ENCODE results near the gene ALKBH5.

Gene ALKBH5

DNA sequence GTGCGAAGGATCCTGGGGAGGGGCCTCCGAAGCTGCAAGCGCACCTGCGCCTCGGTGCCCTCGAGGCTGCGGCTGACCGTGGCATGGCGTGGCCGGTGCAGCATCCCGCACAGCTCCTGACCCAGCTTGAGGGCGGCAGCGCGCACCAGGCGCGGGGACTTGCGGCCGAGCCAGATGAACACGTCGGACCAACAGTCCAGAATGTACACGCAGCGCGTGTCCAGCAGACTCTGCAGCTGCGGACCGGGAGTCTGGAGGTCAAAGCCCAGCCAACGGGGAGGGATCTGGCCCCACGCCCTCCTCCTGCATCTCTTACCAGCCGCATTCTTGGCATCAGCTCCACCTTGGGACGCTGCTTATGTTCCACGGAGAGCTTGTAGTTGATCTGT is 64.0 kb downstream of the ALKBH5 start:
- no peak overlapping the region for H3K4me3 ChIP-seq (ENCODE audit: low read depth, low read length)
- DNase-seq (ENCODE audit: low read depth), result no peak

GRCh38 chr17:18248300-18248731 is 64.7 kb downstream of the ALKBH5 start:
- TF ChIP-seq, protein P1, sequence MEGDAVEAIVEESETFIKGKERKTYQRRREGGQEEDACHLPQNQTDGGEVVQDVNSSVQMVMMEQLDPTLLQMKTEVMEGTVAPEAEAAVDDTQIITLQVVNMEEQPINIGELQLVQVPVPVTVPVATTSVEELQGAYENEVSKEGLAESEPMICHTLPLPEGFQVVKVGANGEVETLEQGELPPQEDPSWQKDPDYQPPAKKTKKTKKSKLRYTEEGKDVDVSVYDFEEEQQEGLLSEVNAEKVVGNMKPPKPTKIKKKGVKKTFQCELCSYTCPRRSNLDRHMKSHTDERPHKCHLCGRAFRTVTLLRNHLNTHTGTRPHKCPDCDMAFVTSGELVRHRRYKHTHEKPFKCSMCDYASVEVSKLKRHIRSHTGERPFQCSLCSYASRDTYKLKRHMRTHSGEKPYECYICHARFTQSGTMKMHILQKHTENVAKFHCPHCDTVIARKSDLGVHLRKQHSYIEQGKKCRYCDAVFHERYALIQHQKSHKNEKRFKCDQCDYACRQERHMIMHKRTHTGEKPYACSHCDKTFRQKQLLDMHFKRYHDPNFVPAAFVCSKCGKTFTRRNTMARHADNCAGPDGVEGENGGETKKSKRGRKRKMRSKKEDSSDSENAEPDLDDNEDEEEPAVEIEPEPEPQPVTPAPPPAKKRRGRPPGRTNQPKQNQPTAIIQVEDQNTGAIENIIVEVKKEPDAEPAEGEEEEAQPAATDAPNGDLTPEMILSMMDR (IDR thresholded peaks at IDR 0.05; ENCODE audit: insufficient read depth, low read depth, low read length, missing control alignments), result peak; percentile 75
- H3K4me3 ChIP-seq (ENCODE audit: low read depth, low read length), result no peak overlapping the region
- DNase-seq (ENCODE audit: low read depth), result peak; percentile 79

More for the DNA sequence above, 64.0 kb downstream of the ALKBH5 start:
- TF ChIP-seq, protein P1 (IDR thresholded peaks at IDR 0.05; ENCODE audit: insufficient read depth, low read depth, low read length, missing control alignments), result no peak

DNA sequence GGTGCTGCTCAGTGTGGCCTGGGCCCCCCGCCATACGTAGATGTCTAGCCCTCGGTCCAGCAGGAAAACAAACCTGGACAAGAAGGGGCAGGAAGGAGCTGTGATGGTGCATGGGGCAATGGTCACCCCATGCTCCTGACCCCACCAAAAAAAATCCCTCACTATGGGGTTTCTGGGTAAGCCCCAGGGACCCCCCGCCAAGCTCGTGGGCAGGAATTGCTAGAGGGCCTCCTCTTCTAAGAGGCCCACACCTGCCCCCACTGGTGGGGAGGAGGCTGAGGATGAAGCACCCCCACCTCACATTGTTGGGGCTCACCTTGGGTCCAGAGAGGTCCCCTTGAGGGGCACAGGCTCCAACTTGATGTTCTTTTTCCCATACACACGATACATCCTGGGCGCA is 65.2 kb downstream of the ALKBH5 start:
- DNase-seq (ENCODE audit: low read depth), result no peak
- H3K4me3 ChIP-seq (ENCODE audit: low read depth, low read length), result no peak overlapping the region
- TF ChIP-seq, protein P1 (IDR thresholded peaks at IDR 0.05; ENCODE audit: insufficient read depth, low read depth, low read length, missing control alignments), result no peak

DNA sequence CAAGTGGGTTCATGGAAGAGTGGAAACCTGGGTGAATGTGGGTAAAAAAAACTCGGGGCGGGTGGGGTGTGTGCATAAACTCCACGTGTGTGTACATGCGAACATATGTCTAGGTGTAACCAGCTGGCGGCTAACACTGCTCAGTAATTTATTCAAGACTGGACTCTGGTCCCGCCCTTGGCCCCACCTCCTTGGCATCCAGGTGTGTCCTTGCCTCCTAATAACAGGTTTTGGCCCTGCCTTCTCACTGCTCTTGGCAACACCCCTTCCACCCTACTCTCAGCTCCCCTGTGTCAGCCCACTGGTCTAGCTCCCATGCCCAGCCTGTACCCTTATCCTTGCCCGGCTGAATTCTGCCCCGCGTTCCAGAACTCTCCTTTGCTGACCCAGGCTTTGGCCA is 66.6 kb downstream of the ALKBH5 start:
- DNase-seq (ENCODE audit: low read depth), result no peak
- TF ChIP-seq, protein P1 (IDR thresholded peaks at IDR 0.05; ENCODE audit: insufficient read depth, low read depth, low read length, missing control alignments), result no peak
- H3K4me3 ChIP-seq (ENCODE audit: low read depth, low read length), result no peak overlapping the region

DNA sequence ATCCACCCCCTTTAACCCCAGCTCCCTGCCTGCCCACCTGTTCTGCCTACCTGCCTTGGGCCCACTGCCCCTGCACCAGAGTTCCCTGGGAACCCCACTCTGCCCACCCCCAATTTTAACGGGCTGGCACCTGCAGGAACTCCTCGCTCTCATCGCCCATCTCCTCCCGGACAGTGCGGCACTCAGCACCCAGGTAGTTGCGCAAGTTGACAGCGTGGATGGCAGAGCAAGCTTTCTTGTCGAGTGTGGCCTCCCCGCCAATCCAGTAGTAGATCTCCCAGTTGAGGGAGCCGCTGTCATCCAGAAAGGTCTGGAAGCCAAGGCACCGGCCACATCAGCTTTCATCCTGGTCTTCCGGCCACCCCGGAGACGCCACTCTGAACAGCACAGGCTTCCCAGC is 67.1 kb downstream of the ALKBH5 start:
- TF ChIP-seq, protein P1 (IDR thresholded peaks at IDR 0.05; ENCODE audit: insufficient read depth, low read depth, low read length, missing control alignments), result no peak
- no peak for DNase-seq (ENCODE audit: low read depth)
- H3K4me3 ChIP-seq (ENCODE audit: low read depth, low read length), result no peak overlapping the region

GRCh38 chr17:18251204-18251603 is 67.6 kb downstream of the ALKBH5 start:
- no peak overlapping the region for H3K4me3 ChIP-seq (ENCODE audit: low read depth, low read length)
- TF ChIP-seq, protein P1 (IDR thresholded peaks at IDR 0.05; ENCODE audit: insufficient read depth, low read depth, low read length, missing control alignments), result no peak
- no peak for DNase-seq (ENCODE audit: low read depth)

DNA sequence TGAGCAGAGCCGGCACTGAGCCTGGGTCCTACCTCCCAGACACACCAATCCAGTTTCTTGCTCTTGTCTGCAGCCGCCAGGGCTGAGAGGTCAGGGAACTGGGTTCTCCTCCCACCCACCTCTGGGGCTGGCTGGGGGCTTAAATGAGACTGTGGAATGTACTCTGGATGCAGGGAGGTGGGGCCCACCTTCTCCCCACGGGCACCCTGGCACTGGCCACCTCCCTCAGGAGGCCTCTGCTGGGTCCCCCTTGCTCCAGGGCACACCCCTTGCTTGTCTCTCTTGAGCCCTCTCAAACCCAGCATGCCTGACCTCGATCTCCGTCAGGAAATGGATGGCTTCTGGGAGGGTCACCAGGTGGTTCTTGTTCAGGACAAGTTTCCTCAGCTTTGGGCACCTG is 68.5 kb downstream of the ALKBH5 start:
- TF ChIP-seq, protein P1 (IDR thresholded peaks at IDR 0.05; ENCODE audit: insufficient read depth, low read depth, low read length, missing control alignments), result no peak
- DNase-seq (ENCODE audit: low read depth), result no peak
- no peak overlapping the region for H3K4me3 ChIP-seq (ENCODE audit: low read depth, low read length)
